LNCAP (cell line): ENCODE results near the gene CCDC71L.

Experiments
- TF ChIP-seq, protein P1 (sequence below): fragments of 450-650 bp; IDR thresholded peaks from 2 replicates; pipeline ENCODE4 v1.5.1; 2017; ENCODE audit warnings: mild to moderate bottlenecking

Gene CCDC71L

GRCh38 chr7:106660862-106661720, at the start of gene CCDC71L:
Gene CCDC71L (minus strand): TSS chr7:106661158. CDS start chr7:106660896, 262 bp downstream.
- TF ChIP-seq, protein P1, sequence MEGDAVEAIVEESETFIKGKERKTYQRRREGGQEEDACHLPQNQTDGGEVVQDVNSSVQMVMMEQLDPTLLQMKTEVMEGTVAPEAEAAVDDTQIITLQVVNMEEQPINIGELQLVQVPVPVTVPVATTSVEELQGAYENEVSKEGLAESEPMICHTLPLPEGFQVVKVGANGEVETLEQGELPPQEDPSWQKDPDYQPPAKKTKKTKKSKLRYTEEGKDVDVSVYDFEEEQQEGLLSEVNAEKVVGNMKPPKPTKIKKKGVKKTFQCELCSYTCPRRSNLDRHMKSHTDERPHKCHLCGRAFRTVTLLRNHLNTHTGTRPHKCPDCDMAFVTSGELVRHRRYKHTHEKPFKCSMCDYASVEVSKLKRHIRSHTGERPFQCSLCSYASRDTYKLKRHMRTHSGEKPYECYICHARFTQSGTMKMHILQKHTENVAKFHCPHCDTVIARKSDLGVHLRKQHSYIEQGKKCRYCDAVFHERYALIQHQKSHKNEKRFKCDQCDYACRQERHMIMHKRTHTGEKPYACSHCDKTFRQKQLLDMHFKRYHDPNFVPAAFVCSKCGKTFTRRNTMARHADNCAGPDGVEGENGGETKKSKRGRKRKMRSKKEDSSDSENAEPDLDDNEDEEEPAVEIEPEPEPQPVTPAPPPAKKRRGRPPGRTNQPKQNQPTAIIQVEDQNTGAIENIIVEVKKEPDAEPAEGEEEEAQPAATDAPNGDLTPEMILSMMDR: no peak

GRCh38 chr7:106704000-106704840, 43.3 kb upstream of the CCDC71L start:
- TF ChIP-seq, protein P1: no peak

DNA sequence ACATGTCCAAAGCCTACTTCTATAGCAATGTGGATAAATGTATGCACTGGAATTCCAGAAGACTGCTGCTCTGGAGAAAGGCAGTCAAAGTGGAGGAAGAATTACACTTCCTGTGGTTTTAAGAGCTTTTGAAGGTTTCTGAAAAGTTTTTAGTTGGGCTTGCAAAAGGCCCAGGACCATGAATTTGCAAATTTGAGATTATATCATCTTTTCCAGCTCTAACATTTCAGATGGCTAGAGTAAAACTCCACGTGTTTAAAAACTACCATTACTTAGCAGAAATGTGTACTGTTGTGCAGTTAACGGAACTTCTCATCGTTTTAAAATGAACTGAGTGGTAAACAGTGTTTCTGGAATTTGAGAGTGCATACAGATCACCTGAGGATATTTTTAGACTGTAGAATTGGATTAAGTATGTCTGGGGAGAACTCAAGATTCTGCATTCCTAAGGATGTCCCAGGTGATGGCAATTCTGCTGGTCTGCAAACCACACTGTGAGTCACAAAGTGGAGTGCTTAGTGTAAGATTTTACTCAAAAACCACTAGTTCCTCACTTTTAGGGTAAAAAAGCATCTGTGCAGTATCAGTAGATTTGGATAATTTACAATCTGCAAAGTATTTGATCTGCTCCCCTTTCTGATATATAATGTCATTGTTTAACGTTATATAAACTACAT, 32.9 kb upstream of the CCDC71L start:
- TF ChIP-seq, protein P1: no peak

DNA sequence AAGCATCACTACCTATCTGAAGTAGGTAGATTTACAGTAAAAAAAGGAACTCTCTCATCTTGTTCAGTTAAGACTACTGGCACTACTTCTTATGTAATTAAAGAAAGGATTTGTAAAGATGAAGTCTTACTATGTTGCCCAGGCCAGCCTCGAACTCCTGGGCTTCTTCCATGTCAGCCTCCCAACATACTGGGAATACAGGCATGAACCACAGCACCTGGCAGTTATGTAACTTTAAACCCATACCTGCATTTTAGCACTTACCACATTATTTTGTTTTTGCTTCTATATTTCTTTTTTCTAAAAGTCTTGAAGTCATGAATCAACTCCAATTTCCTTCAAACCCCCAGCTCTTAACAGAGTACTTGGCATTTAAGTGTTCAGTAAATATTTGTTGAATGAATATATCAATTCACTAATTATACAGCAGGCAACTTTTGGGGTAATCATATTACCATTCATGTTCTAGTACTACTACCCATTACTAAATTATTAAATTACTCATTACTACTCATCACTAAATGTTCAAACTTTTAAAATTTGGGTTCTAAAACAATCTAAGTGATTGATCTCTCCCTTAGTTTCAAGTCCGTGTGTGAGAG, 31.6 kb upstream of the CCDC71L start:
- TF ChIP-seq, protein P1: no peak

- TF ChIP-seq, protein P1: no peak
Observed at GRCh38 chr7:106683941-106684340, 23.0 kb upstream of the CCDC71L start.

- TF ChIP-seq, protein P1: no peak
Observed at GRCh38 chr7:106681815-106682495, 21.0 kb upstream of the CCDC71L start.
